Fibroblast of lung (primary cell): ENCODE results near the gene ELAVL1. TPM values are rescaled to one million over a fixed set of nuclear protein-coding genes. Genes with fewer than 3 reads are reported as not detected.

ENCODE experiments used
- DNase-seq, 2 donors: peaks; one replicate each; pipeline versions ENCODE4 v3.0.0 to v3.0.0-alpha.2; 2010; ENCODE audit warnings: low read depth in 2 of 2
- H2AFZ ChIP-seq: 2 replicates; pipeline ENCODE4 v1.5.1; 2012; ENCODE audit warnings: low read length, control low read depth, inconsistent platforms
- H3K27ac ChIP-seq: 2 replicates; pipeline ENCODE4 v1.5.1; 2011; ENCODE audit warnings: low read length, control low read depth; ENCODE audit not compliant: insufficient read depth
- H3K27me3 ChIP-seq: 2 replicates; pipeline ENCODE4 v1.5.1; 2011; ENCODE audit warnings: mild to moderate bottlenecking, low read length; ENCODE audit not compliant: control insufficient read depth, insufficient read depth
- H3K36me3 ChIP-seq: 2 replicates; pipeline ENCODE4 v1.5.1; 2011; ENCODE audit warnings: low read length; ENCODE audit not compliant: control insufficient read depth, insufficient read depth
- H3K4me1 ChIP-seq: 2 replicates; pipeline ENCODE4 v1.5.1; 2011; ENCODE audit warnings: low read length; ENCODE audit not compliant: control insufficient read depth, insufficient read depth; ENCODE audit errors: extremely low read depth
- H3K4me2 ChIP-seq: 2 replicates; pipeline ENCODE4 v1.5.1; 2011; ENCODE audit warnings: low read length, control low read depth; ENCODE audit not compliant: insufficient read depth; ENCODE audit errors: extremely low read depth
- H3K4me3 ChIP-seq, 4 experiments: fragments of 200-600 bp in 1 of 4; sonication (generic) in 1 of 4; replicated peaks in 1 of 4; 2 replicates each; pipeline ENCODE4 v1.5.1; 2011 to 2016; ENCODE audit warnings: low read length in 4 of 4, low read depth in 3 of 4, mild to moderate bottlenecking in 3 of 4, control low read depth in 2 of 4, inconsistent platforms in 1 of 4, mixed read lengths in 1 of 4; ENCODE audit not compliant: insufficient read depth in 1 of 4; ENCODE audit errors: control extremely low read depth in 1 of 4
- H3K79me2 ChIP-seq: 2 replicates; pipeline ENCODE4 v1.5.1; 2012; ENCODE audit warnings: mild to moderate bottlenecking, low read length, inconsistent platforms; ENCODE audit not compliant: control insufficient read depth, insufficient read depth
- H3K9ac ChIP-seq: 2 replicates; pipeline ENCODE4 v1.5.1; 2011; ENCODE audit warnings: mild to moderate bottlenecking, low read length, control low read depth; ENCODE audit not compliant: insufficient read depth
- H3K9me3 ChIP-seq: 2 replicates; pipeline ENCODE4 v1.5.1; 2012; ENCODE audit warnings: low read depth, low read length; ENCODE audit not compliant: control insufficient read depth, insufficient read depth
- H4K20me1 ChIP-seq: 2 replicates; pipeline ENCODE4 v1.5.1; 2011; ENCODE audit warnings: low read length; ENCODE audit not compliant: control insufficient read depth, insufficient read depth; ENCODE audit errors: extremely low read depth
- CTCF ChIP-seq, 2 donors: IDR thresholded peaks in 1 of 2; conservative IDR thresholded peaks in 1 of 2; 1 replicate in 1 of 2; 2 replicates in 1 of 2; pipeline ENCODE4 v1.5.1; 2011 to 2012; ENCODE audit warnings: low read length in 2 of 2, control low read depth in 1 of 2, inconsistent platforms in 1 of 2, low read depth in 1 of 2, mild to moderate bottlenecking in 1 of 2
- EZH2 ChIP-seq: IDR thresholded peaks from 2 replicates; pipeline ENCODE4 v1.5.1; 2012; ENCODE audit warnings: low read length, control low read depth, mild to moderate bottlenecking; ENCODE audit errors: missing control alignments
- polyA plus RNA-seq, 2 donors: library from polyadenylated mRNA; depleted of rRNA in 1 of 2; stranded (reverse) in 1 of 2; unstranded in 1 of 2; fragments of >200 nt; gene quantifications; 2 replicates each; pipeline ENCODE4 v1.2.1, GENCODE V29; 2011 to 2012; ENCODE audit warnings: missing spikeins in 1 of 2
- total RNA-seq: library from RNA; depleted of rRNA; stranded (reverse); fragments of >200 nt; gene quantifications from 2 replicates; pipeline ENCODE4 v1.2.1, GENCODE V29; 2014

Gene ELAVL1
- total and polyA plus RNA-seq, 2 donors (not counting 1 experiment from before 2014, with no cell fraction given), result 15.2 to 61.6 TPM

- H3K9ac ChIP-seq, result no peak overlapping the region
- no peaks in the 10 kb centered on the region for H3K9me3 ChIP-seq
- peaks cover 7% of the 10 kb centered on the region for H3K4me1 ChIP-seq
- no peak overlapping the region for H2AFZ ChIP-seq
- no peaks in the 10 kb centered on the region for H3K27me3 ChIP-seq
- peaks cover 25% of the 10 kb centered on the region for H3K36me3 ChIP-seq
- DNase-seq, result no peak
- H4K20me1 ChIP-seq, result no peaks in the 10 kb centered on the region
- H3K27ac ChIP-seq, result no peak overlapping the region
- no peak overlapping the region for H3K4me3 ChIP-seq
- TF ChIP-seq CTCF (conservative IDR thresholded peaks at IDR 0.05 in 1 of 2, IDR thresholded peaks at IDR 0.05 in 1 of 2; ENCODE audit: low read depth in 1 of 2, low read length in 2 of 2) (no peak), EZH2 (no peak)
- H3K79me2 ChIP-seq, result peaks cover 30% of the 10 kb centered on the region
- H3K4me2 ChIP-seq, result no peak overlapping the region
Observed at GRCh38 chr19:7981661-7982060, 23.8 kb downstream of the ELAVL1 start.

- Histone ChIP-seq H2AFZ (no peak overlapping the region), H3K27ac (no peak overlapping the region), H3K9ac (no peak overlapping the region), H3K36me3 (peaks cover 25% of the 10 kb centered on the region), H3K4me1 (peaks cover 2% of the 10 kb centered on the region), H3K4me2 (no peak overlapping the region), H4K20me1 (no peaks in the 10 kb centered on the region), H3K9me3 (no peaks in the 10 kb centered on the region), H3K79me2 (peaks cover 28% of the 10 kb centered on the region), H3K27me3 (no peaks in the 10 kb centered on the region), H3K4me3 (no peak overlapping the region)
- no peak for TF ChIP-seq CTCF (conservative IDR thresholded peaks at IDR 0.05 in 1 of 2, IDR thresholded peaks at IDR 0.05 in 1 of 2; ENCODE audit: low read depth in 1 of 2, low read length in 2 of 2)
- no peak for TF ChIP-seq EZH2
- no peak for DNase-seq
Observed at GRCh38 chr19:7981199-7981598, 24.2 kb downstream of the ELAVL1 start.

- Histone ChIP-seq H3K79me2 (peaks cover 23% of the 10 kb centered on the region), H3K27me3 (no peaks in the 10 kb centered on the region), H3K36me3 (peaks cover 24% of the 10 kb centered on the region), H3K9ac (no peak overlapping the region), H3K4me2 (no peak overlapping the region), H3K4me1 (peaks cover 2% of the 10 kb centered on the region), H3K9me3 (no peaks in the 10 kb centered on the region), H3K4me3 (no peak overlapping the region), H3K27ac (no peak overlapping the region), H2AFZ (no peak overlapping the region), H4K20me1 (no peaks in the 10 kb centered on the region)
- TF ChIP-seq CTCF (conservative IDR thresholded peaks at IDR 0.05 in 1 of 2, IDR thresholded peaks at IDR 0.05 in 1 of 2; ENCODE audit: low read depth in 1 of 2, low read length in 2 of 2), result no peak
- TF ChIP-seq EZH2, result no peak
- DNase-seq, result no peak
Observed at GRCh38 chr19:7980635-7981121, 24.8 kb downstream of the ELAVL1 start.
